Parathyroid adenoma (tissue), 2 donors: ENCODE measurements around the gene ANP32A.

Source experiments
- H2AFZ ChIP-seq: fragments of 300-600 bp; sonication (generic); one replicate; pipeline ENCODE4 v1.7.0; 2017; ENCODE audit warnings: antibody characterized with exemption, mild to moderate bottlenecking
- H3K27ac ChIP-seq: fragments of 300-600 bp; sonication (generic); one replicate; pipeline ENCODE4 v1.7.0; 2017
- H3K27me3 ChIP-seq: fragments of 300-600 bp; sonication (generic); one replicate; pipeline ENCODE4 v1.7.0; 2017; ENCODE audit warnings: low read length; ENCODE audit not compliant: control insufficient read depth, insufficient read depth
- H3K36me3 ChIP-seq: fragments of 300-600 bp; sonication (generic); one replicate; pipeline ENCODE4 v1.7.0; 2017; ENCODE audit warnings: low read length; ENCODE audit not compliant: control insufficient read depth, insufficient read depth
- H3K4me1 ChIP-seq: fragments of 300-600 bp; sonication (generic); one replicate; pipeline ENCODE4 v1.7.0; 2017; ENCODE audit warnings: control low read depth
- H3K4me2 ChIP-seq: fragments of 300-600 bp; sonication (generic); one replicate; pipeline ENCODE4 v1.7.0; 2017; ENCODE audit warnings: low read length
- H3K4me3 ChIP-seq: fragments of 300-600 bp; sonication (generic); one replicate; pipeline ENCODE4 v1.7.0; 2017; ENCODE audit warnings: low read depth, low read length
- H3K79me2 ChIP-seq: fragments of 300-600 bp; sonication (generic); one replicate; pipeline ENCODE4 v1.7.0; 2017; ENCODE audit warnings: control low read depth
- H3K9ac ChIP-seq: fragments of 300-600 bp; sonication (generic); one replicate; pipeline ENCODE4 v1.7.0; 2017; ENCODE audit warnings: mild to moderate bottlenecking
- H3K9me3 ChIP-seq: fragments of 300-600 bp; sonication (generic); one replicate; pipeline ENCODE4 v1.7.0; 2017; ENCODE audit warnings: low read length; ENCODE audit not compliant: control insufficient read depth
- TF ChIP-seq, protein P1 (sequence below): fragments of 300-600 bp; sonication (generic); IDR thresholded peaks from one replicate; pipeline ENCODE4 v1.7.0; 2017; ENCODE audit warnings: antibody characterized with exemption, mild to moderate bottlenecking
- donor health status: primary hyperparathyroidism.

Gene ANP32A

DNA sequence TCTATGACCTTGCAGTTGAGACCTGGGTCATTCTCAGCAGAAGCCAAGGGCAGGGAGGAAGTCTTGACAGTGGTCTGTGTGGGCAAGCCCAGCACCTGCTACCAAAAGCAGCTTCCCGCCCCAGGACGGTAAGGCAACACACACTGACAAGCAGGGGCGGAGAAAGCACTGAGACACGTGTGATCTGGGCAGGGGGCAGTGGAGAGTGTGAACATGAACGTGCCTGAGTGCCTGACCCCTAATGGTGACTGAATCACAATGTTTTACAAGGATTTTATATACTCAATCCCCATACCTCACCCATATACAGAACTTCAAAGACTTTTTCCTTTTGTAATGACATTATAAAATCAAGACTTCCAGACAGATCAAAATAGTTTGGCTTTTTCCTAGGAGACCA, 35.2 kb downstream of the ANP32A start:
- no peaks in the 10 kb centered on the region for H3K36me3 ChIP-seq
- H2AFZ ChIP-seq, result no peak overlapping the region
- no peaks in the 10 kb centered on the region for H3K27me3 ChIP-seq
- peaks cover 3% of the 10 kb centered on the region for H3K79me2 ChIP-seq
- no peak overlapping the region for H3K9ac ChIP-seq
- no peaks in the 10 kb centered on the region for H3K4me1 ChIP-seq
- H3K4me3 ChIP-seq, result no peak overlapping the region
- H3K4me2 ChIP-seq, result no peak overlapping the region
- no peak overlapping the region for H3K27ac ChIP-seq
- H3K9me3 ChIP-seq, result no peaks in the 10 kb centered on the region
- TF ChIP-seq, protein P1, sequence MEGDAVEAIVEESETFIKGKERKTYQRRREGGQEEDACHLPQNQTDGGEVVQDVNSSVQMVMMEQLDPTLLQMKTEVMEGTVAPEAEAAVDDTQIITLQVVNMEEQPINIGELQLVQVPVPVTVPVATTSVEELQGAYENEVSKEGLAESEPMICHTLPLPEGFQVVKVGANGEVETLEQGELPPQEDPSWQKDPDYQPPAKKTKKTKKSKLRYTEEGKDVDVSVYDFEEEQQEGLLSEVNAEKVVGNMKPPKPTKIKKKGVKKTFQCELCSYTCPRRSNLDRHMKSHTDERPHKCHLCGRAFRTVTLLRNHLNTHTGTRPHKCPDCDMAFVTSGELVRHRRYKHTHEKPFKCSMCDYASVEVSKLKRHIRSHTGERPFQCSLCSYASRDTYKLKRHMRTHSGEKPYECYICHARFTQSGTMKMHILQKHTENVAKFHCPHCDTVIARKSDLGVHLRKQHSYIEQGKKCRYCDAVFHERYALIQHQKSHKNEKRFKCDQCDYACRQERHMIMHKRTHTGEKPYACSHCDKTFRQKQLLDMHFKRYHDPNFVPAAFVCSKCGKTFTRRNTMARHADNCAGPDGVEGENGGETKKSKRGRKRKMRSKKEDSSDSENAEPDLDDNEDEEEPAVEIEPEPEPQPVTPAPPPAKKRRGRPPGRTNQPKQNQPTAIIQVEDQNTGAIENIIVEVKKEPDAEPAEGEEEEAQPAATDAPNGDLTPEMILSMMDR, result no peak

DNA sequence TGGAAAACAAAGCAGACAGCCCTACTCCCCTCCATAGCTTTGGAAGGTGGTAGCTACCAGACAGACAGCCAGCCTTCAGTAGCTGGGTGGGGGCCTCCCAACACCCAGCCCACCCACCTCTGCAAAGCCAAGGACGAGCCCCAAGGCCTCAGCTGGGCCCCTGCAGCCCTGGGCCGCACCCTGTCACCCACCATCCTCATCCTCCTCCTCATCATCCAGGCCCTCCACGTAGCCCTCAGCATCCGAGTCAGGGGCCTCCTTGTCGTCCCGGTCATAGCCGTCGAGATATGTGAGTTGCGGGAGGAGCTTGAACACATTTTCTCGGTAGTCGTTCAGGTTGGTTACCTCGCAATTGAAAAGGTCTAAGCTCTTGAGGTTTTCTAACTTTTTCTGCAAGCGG, 36.5 kb downstream of the ANP32A start:
- Histone ChIP-seq H2AFZ (no peak overlapping the region), H3K36me3 (peaks cover 3% of the 10 kb centered on the region), H3K4me1 (no peaks in the 10 kb centered on the region), H3K4me3 (no peak overlapping the region), H3K9ac (no peak overlapping the region), H3K4me2 (no peak overlapping the region), H3K27me3 (no peaks in the 10 kb centered on the region), H3K9me3 (no peaks in the 10 kb centered on the region), H3K79me2 (no peaks in the 10 kb centered on the region), H3K27ac (no peak overlapping the region)
- TF ChIP-seq, protein P1, result no peak

DNA sequence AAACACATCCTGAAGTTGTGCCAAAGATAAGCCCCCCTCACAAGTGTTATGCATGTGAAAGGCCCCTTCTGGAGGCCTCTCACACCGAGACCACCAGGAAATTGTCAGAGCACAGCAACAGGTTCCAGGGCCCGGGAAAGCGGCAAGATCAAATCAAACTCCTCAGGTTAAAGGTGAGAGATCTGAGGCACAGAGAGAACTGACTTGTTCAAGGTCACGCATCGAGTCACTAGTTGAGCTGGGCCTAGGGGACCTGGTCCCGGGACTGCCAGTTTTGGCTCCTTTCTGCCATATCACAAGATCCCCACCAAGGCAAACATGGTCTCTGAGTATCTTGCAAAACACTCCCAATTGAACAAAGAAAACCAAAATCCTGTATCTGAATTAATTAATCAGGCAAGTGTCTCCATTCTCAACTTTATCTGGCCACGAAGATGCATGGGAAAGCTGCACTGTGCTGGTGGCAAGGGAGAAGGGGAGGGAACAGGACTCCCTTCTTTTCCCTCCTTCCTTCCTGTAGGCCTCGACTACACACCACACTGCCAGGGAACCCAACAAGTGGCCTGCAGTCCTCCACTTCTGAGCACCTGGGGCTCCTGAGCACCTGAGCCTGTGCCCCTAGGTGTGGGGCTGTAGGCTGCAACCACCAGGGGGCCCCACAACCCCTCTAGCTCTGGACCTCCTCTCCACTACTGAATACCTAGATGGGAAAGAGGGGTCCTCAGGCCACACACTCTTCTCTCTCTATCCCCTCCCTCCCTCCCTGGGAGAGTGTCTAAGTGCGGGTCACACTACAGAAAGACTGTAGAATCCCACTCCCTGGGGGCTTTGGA, 37.3 kb downstream of the ANP32A start:
- H3K4me1 ChIP-seq, result no peaks in the 10 kb centered on the region

DNA sequence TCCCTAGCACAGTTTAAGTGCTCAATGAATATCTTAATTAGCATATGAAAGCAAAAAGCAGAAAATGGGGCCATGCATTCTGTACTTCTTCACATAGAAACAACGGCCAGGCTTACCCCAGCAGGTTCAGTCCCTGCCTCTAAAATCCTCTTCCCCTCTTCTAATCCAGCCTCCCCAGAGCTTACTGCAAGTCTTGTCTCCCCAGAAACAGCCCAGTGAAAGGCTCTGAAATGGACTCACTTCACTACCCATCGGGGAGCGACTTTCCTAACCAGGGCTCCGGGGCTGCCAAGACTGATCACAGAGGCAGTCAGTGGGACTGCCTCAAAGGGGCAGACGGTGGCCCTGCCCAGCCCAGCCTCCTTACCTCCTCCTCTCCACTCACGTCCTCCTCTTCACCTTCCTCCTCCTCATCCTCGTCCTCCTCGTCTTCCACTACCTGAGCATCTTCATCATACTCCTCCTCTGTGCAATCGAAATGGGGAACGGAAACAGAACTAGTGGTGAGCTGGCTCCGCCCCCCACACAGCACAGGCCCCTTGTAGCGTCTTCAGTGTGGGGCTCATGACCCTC, 38.0 kb downstream of the ANP32A start:
- no peak overlapping the region for H3K4me3 ChIP-seq
- no peak overlapping the region for H2AFZ ChIP-seq
- H3K27ac ChIP-seq, result no peak overlapping the region
- no peaks in the 10 kb centered on the region for H3K4me1 ChIP-seq
- H3K9me3 ChIP-seq, result no peaks in the 10 kb centered on the region
- H3K36me3 ChIP-seq, result peaks cover 3% of the 10 kb centered on the region
- no peaks in the 10 kb centered on the region for H3K27me3 ChIP-seq
- H3K79me2 ChIP-seq, result no peaks in the 10 kb centered on the region
- H3K4me2 ChIP-seq, result no peak overlapping the region
- no peak overlapping the region for H3K9ac ChIP-seq
- TF ChIP-seq, protein P1, result no peak

More for the DNA sequence above, 37.3 kb downstream of the ANP32A start:
- Histone ChIP-seq H3K27me3 (no peaks in the 10 kb centered on the region), H3K27ac (no peak overlapping the region), H3K4me3 (no peak overlapping the region), H3K9ac (no peak overlapping the region), H3K4me2 (no peak overlapping the region), H3K36me3 (peaks cover 3% of the 10 kb centered on the region), H3K9me3 (no peaks in the 10 kb centered on the region), H3K79me2 (no peaks in the 10 kb centered on the region), H2AFZ (no peak overlapping the region)
- TF ChIP-seq, protein P1, result peak; percentile 48
